ENCODE measurements around the gene RPAP3. TPM values are rescaled to one million over a fixed set of nuclear protein-coding genes. Genes with fewer than 3 reads are reported as not detected.

RPAP3 gene
- total RNA-seq, 1 experiment from 2014 or later: 22.5 TPM

GRCh38 chr12:47615711-47616110, 90.1 kb downstream of the RPAP3 start:
- ChIA-PET POLR2A (no interaction called here), CTCF (interaction anchor here (0.5 to 0.6 kb wide), 2 partner anchors 153 to 225 kb away, joined by 3 read pairs; no protein-coding TSS in a partner anchor)
- Mint-ChIP-seq H3K9me3 (ENCODE audit: unreplicated experiment) (no peaks in the 10 kb centered on the region), H3K27me3 (ENCODE audit: insufficient read depth, unreplicated experiment) (no peaks in the 10 kb centered on the region), H3K4me3 (ENCODE audit: unreplicated experiment) (no peak overlapping the region), H3K4me1 (ENCODE audit: insufficient read depth, unreplicated experiment) (no peaks in the 10 kb centered on the region), H3K27ac (ENCODE audit: low read depth, unreplicated experiment) (no peak overlapping the region), H3K36me3 (ENCODE audit: insufficient read depth, unreplicated experiment) (peaks cover 6% of the 10 kb centered on the region)
- no peak for TF ChIP-seq CTCF (IDR thresholded peaks at IDR 0.05; ENCODE audit: unreplicated experiment)
- intact Hi-C loops (cut with micrococcal nuclease): no loop called here
- BruUV-seq (replicated peaks): no TSS peak
- no peak for DNase-seq (ENCODE audit: unreplicated experiment)

GRCh38 chr12:47614521-47614920, 91.3 kb downstream of the RPAP3 start:
- no peaks in the 10 kb centered on the region for H3K9me3 Mint-ChIP-seq (ENCODE audit: unreplicated experiment)
- TF ChIP-seq CTCF (IDR thresholded peaks at IDR 0.05; ENCODE audit: unreplicated experiment): no peak
- ChIA-PET POLR2A (no interaction called here), CTCF (interaction anchor here (0.6 kb wide), 1 partner anchor 10 kb away, joined by 3 read pairs; no protein-coding TSS in a partner anchor)
- no peak overlapping the region for H3K4me3 Mint-ChIP-seq (ENCODE audit: unreplicated experiment)
- H3K36me3 Mint-ChIP-seq (ENCODE audit: insufficient read depth, unreplicated experiment): peaks cover 6% of the 10 kb centered on the region
- DNase-seq (ENCODE audit: unreplicated experiment): no peak
- H3K27ac Mint-ChIP-seq (ENCODE audit: low read depth, unreplicated experiment): no peak overlapping the region
- no TSS peak for BruUV-seq (replicated peaks)
- intact Hi-C loops (cut with micrococcal nuclease): no loop called here
- H3K4me1 Mint-ChIP-seq (ENCODE audit: insufficient read depth, unreplicated experiment): no peaks in the 10 kb centered on the region
- no peaks in the 10 kb centered on the region for H3K27me3 Mint-ChIP-seq (ENCODE audit: insufficient read depth, unreplicated experiment)

GRCh38 chr12:47612953-47613352, 92.9 kb downstream of the RPAP3 start:
- intact Hi-C loops (cut with micrococcal nuclease): no loop called here
- H3K27me3 Mint-ChIP-seq (ENCODE audit: insufficient read depth, unreplicated experiment): no peaks in the 10 kb centered on the region
- TF ChIP-seq CTCF (IDR thresholded peaks at IDR 0.05; ENCODE audit: unreplicated experiment): no peak
- peaks cover 3% of the 10 kb centered on the region for H3K9me3 Mint-ChIP-seq (ENCODE audit: unreplicated experiment)
- H3K36me3 Mint-ChIP-seq (ENCODE audit: insufficient read depth, unreplicated experiment): peaks cover 6% of the 10 kb centered on the region
- no peaks in the 10 kb centered on the region for H3K4me1 Mint-ChIP-seq (ENCODE audit: insufficient read depth, unreplicated experiment)
- BruUV-seq (replicated peaks): no TSS peak
- CTCF ChIA-PET: no interaction called here
- H3K27ac Mint-ChIP-seq (ENCODE audit: low read depth, unreplicated experiment): no peak overlapping the region
- DNase-seq (ENCODE audit: unreplicated experiment): no peak
- POLR2A ChIA-PET: no interaction called here
- H3K4me3 Mint-ChIP-seq (ENCODE audit: unreplicated experiment): no peak overlapping the region

GRCh38 chr12:47611906-47612305, 93.9 kb downstream of the RPAP3 start:
- no peaks in the 10 kb centered on the region for H3K36me3 Mint-ChIP-seq (ENCODE audit: insufficient read depth, unreplicated experiment)
- no peaks in the 10 kb centered on the region for H3K27me3 Mint-ChIP-seq (ENCODE audit: insufficient read depth, unreplicated experiment)
- intact Hi-C loops (cut with micrococcal nuclease): no loop called here
- peaks cover 13% of the 10 kb centered on the region for H3K9me3 Mint-ChIP-seq (ENCODE audit: unreplicated experiment)
- H3K27ac Mint-ChIP-seq (ENCODE audit: low read depth, unreplicated experiment): no peak overlapping the region
- ChIA-PET CTCF (interaction anchor here (1.1 kb wide), 1 partner anchor 38 kb away, joined by 3 read pairs; no protein-coding TSS in a partner anchor), POLR2A (no interaction called here)
- DNase-seq (ENCODE audit: unreplicated experiment): no peak
- no TSS peak for BruUV-seq (replicated peaks)
- TF ChIP-seq CTCF (IDR thresholded peaks at IDR 0.05; ENCODE audit: unreplicated experiment): no peak
- H3K4me3 Mint-ChIP-seq (ENCODE audit: unreplicated experiment): no peak overlapping the region
- no peaks in the 10 kb centered on the region for H3K4me1 Mint-ChIP-seq (ENCODE audit: insufficient read depth, unreplicated experiment)

Other genes with a start within 250 kb of the RPAP3 start
- not detected in 2 replicates for gene ENDOU, start 19.5 kb upstream of the RPAP3 start, total RNA-seq (2022)
- gene RAPGEF3, start 52.9 kb upstream of the RPAP3 start, total RNA-seq (2022): 1.4 and 3.4 TPM in 2 replicates
- gene SLC48A1, start 67.2 kb upstream of the RPAP3 start, total RNA-seq (2022): 19.4 and 20.2 TPM in 2 replicates
- 65.0 and 80.1 TPM in 2 replicates for gene HDAC7, start 113.9 kb upstream of the RPAP3 start, total RNA-seq (2022)
- gene VDR, start 199.0 kb upstream of the RPAP3 start, total RNA-seq (2022): 22.3 and 23.4 TPM in 2 replicates